ENCODE data around the gene USP3.

USP3 gene

GRCh38 chr15:63524316-63525015 lies 20.1 kb downstream of the USP3 start:
- TF ChIP-seq ZFP30 (CRISPR knock-in tag; IDR thresholded peaks at IDR 0.05) (no peak), ZFP3 (CRISPR knock-in tag; IDR thresholded peaks at IDR 0.05) (no peak), ZNF565 (CRISPR knock-in tag; conservative IDR thresholded peaks at IDR 0.05; ENCODE audit: low read depth) (no peak), PPARA (CRISPR knock-in tag; IDR thresholded peaks at IDR 0.05; ENCODE audit: borderline replicate concordance) (no peak), ESRRG (CRISPR knock-in tag; IDR thresholded peaks at IDR 0.05) (no peak), ZNF8 (CRISPR knock-in tag; IDR thresholded peaks at IDR 0.05) (no peak), TCF4 (CRISPR knock-in tag; IDR thresholded peaks at IDR 0.05; ENCODE audit: borderline replicate concordance) (no peak), ISL1 (CRISPR knock-in tag; IDR thresholded peaks at IDR 0.05) (no peak), OSR1 (CRISPR knock-in tag; IDR thresholded peaks at IDR 0.05) (no peak), ZC3H10 (CRISPR knock-in tag; IDR thresholded peaks at IDR 0.05) (no peak)
- no peak for ATAC-seq

- TF ChIP-seq TOX (CRISPR knock-in tag; IDR thresholded peaks at IDR 0.05; ENCODE audit: borderline replicate concordance) = no peak
- TF ChIP-seq ISL1 (CRISPR knock-in tag; IDR thresholded peaks at IDR 0.05) = no peak
- TF ChIP-seq ZFP3 (CRISPR knock-in tag; IDR thresholded peaks at IDR 0.05) = no peak
- no peak for TF ChIP-seq TCF4 (CRISPR knock-in tag; IDR thresholded peaks at IDR 0.05; ENCODE audit: borderline replicate concordance)
- no peak for TF ChIP-seq CSRNP3 (CRISPR knock-in tag; IDR thresholded peaks at IDR 0.05)
- ATAC-seq = no peak
These were observed 22.0 kb downstream of the USP3 start for GRCh38 chr15:63526401-63526800.

- TF ChIP-seq TOX (CRISPR knock-in tag; IDR thresholded peaks at IDR 0.05; ENCODE audit: borderline replicate concordance) = no peak
- TF ChIP-seq ARNTL (CRISPR knock-in tag; IDR thresholded peaks at IDR 0.05; ENCODE audit: borderline replicate concordance, low read depth) = no peak
- TF ChIP-seq OSR1 (CRISPR knock-in tag; IDR thresholded peaks at IDR 0.05) = no peak
- TF ChIP-seq ISL1 (CRISPR knock-in tag; IDR thresholded peaks at IDR 0.05) = no peak
- no peak for TF ChIP-seq ZNF565 (CRISPR knock-in tag; conservative IDR thresholded peaks at IDR 0.05; ENCODE audit: low read depth)
- TF ChIP-seq PPARA (CRISPR knock-in tag; IDR thresholded peaks at IDR 0.05; ENCODE audit: borderline replicate concordance) = no peak
- no peak for TF ChIP-seq ZFP3 (CRISPR knock-in tag; IDR thresholded peaks at IDR 0.05)
- TF ChIP-seq GLIS3 (CRISPR knock-in tag; IDR thresholded peaks at IDR 0.05) = no peak
- no peak for TF ChIP-seq SNAI2 (CRISPR knock-in tag; IDR thresholded peaks at IDR 0.05)
- TF ChIP-seq ZC3H10 (CRISPR knock-in tag; IDR thresholded peaks at IDR 0.05) = no peak
- TF ChIP-seq ESRRG (CRISPR knock-in tag; IDR thresholded peaks at IDR 0.05) = no peak
- no peak for TF ChIP-seq TSHZ2 (CRISPR knock-in tag; IDR thresholded peaks at IDR 0.05)
- TF ChIP-seq TCF4 (CRISPR knock-in tag; IDR thresholded peaks at IDR 0.05; ENCODE audit: borderline replicate concordance) = no peak
- no peak for TF ChIP-seq POU6F1 (CRISPR knock-in tag; IDR thresholded peaks at IDR 0.05; ENCODE audit: borderline replicate concordance, low read depth)
- no peak for TF ChIP-seq ZNF70 (CRISPR knock-in tag; IDR thresholded peaks at IDR 0.05)
- no peak for TF ChIP-seq BACH2 (CRISPR knock-in tag; IDR thresholded peaks at IDR 0.05; ENCODE audit: borderline replicate concordance)
- TF ChIP-seq ZFP30 (CRISPR knock-in tag; IDR thresholded peaks at IDR 0.05) = no peak
- ATAC-seq = no peak
These were observed 23.8 kb downstream of the USP3 start for GRCh38 chr15:63528138-63528659.

GRCh38 chr15:63530235-63530634 lies 25.8 kb downstream of the USP3 start:
- no peak for ATAC-seq
- TF ChIP-seq ESRRG (CRISPR knock-in tag; IDR thresholded peaks at IDR 0.05) (no peak), SNAI2 (CRISPR knock-in tag; IDR thresholded peaks at IDR 0.05) (no peak), CSRNP3 (CRISPR knock-in tag; IDR thresholded peaks at IDR 0.05) (no peak), ZNF8 (CRISPR knock-in tag; IDR thresholded peaks at IDR 0.05) (no peak), OSR1 (CRISPR knock-in tag; IDR thresholded peaks at IDR 0.05) (no peak)

Measured in SK-N-SH treated with all-trans-retinoic acid at 6 μM for 48 hours (cell line).